MG63 (cell line): ENCODE results near the gene CIDEA. TPM values are rescaled to one million over a fixed set of nuclear protein-coding genes. Genes with fewer than 3 reads are reported as not detected.

Experiments used
- DNase-seq: peaks from one replicate; pipeline ENCODE4 v3.0.0-alpha.2; 2020
- H3K27me3 ChIP-seq: fragments of 250-450 bp; sonication (Bioruptor Pico); 2 replicates; pipeline ENCODE4 v1.5.1; 2020; ENCODE audit warnings: mild to moderate bottlenecking, moderate library complexity
- H3K36me3 ChIP-seq: fragments of 250-450 bp; sonication (Bioruptor Pico); 2 replicates; pipeline ENCODE4 v1.5.1; 2020; ENCODE audit warnings: mild to moderate bottlenecking, moderate library complexity
- H3K4me3 ChIP-seq: fragments of 250-450 bp; sonication (Bioruptor Pico); 2 replicates; pipeline ENCODE4 v1.5.1; 2020; ENCODE audit warnings: mild to moderate bottlenecking, moderate library complexity
- H3K9me3 ChIP-seq: fragments of 250-450 bp; sonication (Bioruptor Pico); 2 replicates; pipeline ENCODE4 v1.5.1; 2020; ENCODE audit warnings: mild to moderate bottlenecking, moderate library complexity
- total RNA-seq: library from RNA; depleted of rRNA; stranded (reverse); fragments of >200 nt; shearing (Covaris generic); gene quantifications from 2 replicates; pipeline ENCODE4 v1.2.3, GENCODE V29; 2014; ENCODE audit warnings: low replicate concordance

The CIDEA gene
- total RNA-seq, 1 experiment from 2014 or later = not detected

DNA sequence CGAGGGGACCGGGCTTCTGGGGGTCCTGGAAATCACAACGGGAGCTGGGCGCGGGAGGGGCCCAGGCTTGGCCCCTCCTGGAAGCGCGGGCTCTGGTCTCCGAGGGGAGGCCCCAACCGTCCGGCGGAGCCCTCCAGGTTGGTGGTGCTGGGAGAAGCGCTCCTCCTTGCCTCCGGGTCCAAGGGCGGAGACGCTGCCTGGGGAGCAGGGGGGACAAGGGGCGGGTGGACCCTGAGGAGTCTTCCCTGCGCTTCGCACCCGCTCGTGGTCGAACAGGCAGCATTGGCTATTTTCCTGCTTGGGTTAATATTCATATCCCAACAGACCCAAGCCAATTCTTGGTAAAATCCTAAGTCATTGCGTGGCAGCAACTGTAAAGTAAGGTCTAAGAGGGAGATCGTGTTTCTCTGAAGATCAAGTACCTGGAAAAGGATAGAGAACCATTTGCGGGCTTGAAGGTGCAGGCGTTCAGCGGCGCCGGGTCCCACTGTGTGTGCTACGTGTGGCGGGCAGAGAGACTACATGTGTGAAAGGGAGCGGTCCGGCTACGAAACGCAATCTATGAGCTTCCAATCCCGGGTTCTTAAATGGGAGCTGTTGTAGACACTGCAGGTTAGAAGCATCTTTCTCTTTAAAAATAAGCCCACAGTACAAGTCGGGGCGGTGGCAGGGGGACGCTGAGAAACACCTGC lies 805 bp downstream of the CIDEA start:
- Histone ChIP-seq H3K4me3 (no peak overlapping the region), H3K36me3 (no peaks in the 10 kb centered on the region), H3K9me3 (no peaks in the 10 kb centered on the region), H3K27me3 (peaks cover 11% of the 10 kb centered on the region)
- DNase-seq = no peak

DNA sequence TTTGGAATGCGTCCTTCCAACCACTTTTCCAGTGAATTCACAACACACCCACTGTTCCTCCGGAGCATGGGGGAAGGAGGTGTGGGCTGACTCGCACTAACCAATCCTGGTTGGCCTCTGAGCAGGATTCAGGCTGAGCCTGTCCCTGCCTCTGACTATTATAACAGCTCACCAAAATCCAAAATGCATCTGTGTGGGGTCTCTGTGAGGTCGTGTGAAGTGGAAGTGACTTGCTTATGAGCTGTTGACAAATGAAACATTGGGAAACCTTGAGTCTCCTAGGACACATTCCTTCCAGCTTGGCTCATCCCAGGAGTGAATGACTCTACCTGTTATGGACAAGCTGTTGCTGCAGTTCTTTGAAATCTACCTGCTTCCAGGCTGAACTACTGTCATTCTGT lies 1.5 kb downstream of the CIDEA start:
- DNase-seq = no peak
- Histone ChIP-seq H3K4me3 (no peak overlapping the region), H3K9me3 (no peaks in the 10 kb centered on the region), H3K27me3 (peaks cover 11% of the 10 kb centered on the region), H3K36me3 (no peaks in the 10 kb centered on the region)

DNA sequence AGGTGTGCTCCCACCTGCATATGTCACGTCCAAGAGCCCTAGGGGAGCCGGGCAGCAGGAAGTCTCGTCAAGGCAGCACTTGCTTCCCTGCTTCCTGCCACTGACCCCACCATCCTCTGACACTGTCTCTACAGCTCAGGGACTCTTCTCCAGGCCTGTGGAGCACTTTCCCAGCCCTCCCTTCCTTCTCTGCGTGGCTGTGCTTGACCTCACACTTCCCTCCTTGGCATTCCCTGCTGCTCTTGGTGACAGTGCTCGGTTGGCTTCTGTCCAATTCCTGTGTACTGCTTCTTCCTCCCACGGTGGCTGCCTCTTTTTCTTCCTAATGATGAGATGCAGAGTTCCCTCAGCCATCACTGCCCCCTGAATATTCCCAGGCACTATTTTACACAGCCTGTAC lies 2.8 kb downstream of the CIDEA start:
- Histone ChIP-seq H3K36me3 (no peaks in the 10 kb centered on the region), H3K27me3 (peaks cover 11% of the 10 kb centered on the region), H3K4me3 (no peak overlapping the region), H3K9me3 (no peaks in the 10 kb centered on the region)
- DNase-seq = no peak

DNA sequence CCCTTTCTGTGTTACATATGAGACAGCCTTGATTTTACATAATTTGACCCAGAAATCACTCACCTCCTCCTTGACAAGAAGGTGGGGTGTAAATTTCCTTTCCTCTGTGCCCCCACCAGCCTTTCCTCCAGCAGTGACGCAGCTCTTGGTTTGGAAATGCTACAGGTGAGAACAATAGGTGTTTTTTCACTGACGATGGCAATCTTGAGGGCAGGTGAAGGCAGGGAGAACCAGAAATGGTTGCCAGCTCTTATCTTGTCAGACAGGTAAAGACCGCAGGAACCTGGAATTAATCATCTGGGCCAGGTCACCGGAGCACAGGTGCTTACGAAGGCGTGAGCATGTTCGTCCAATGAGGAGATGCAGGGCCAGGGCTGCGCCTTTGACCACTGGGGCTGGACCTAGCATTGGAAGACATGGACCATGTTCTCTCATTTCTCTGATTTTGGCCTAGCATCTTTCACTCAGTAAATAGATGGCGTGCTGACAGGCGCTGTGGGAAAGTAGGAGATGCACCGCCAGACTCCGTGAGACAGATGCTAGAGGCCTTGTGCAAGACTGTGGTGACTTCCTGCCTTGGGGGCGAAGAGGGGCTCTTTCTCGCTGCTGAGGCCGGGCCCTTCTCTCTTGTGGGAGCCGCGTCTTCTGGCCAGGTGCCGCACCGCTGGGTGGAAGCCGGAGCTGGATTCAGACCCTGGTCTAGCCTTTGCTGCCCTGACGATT lies 4.0 kb downstream of the CIDEA start:
- H3K27me3 ChIP-seq = peaks cover 14% of the 10 kb centered on the region
- no peaks in the 10 kb centered on the region for H3K36me3 ChIP-seq
- H3K4me3 ChIP-seq = no peak overlapping the region
- H3K9me3 ChIP-seq = no peaks in the 10 kb centered on the region
- DNase-seq = no peak

- Histone ChIP-seq H3K9me3 (no peaks in the 10 kb centered on the region), H3K4me3 (no peak overlapping the region), H3K36me3 (no peaks in the 10 kb centered on the region), H3K27me3 (peaks cover 8% of the 10 kb centered on the region)
- no peak for DNase-seq
Measured at GRCh38 chr18:12258719-12259705, 4.9 kb downstream of the CIDEA start.

- peaks cover 3% of the 10 kb centered on the region; the same call in 1 of the 2 replicates for H3K27me3 ChIP-seq
- H3K9me3 ChIP-seq = no peaks in the 10 kb centered on the region
- DNase-seq = no peak
- no peak overlapping the region for H3K4me3 ChIP-seq
- H3K36me3 ChIP-seq = no peaks in the 10 kb centered on the region
Measured at GRCh38 chr18:12262748-12263147, 8.6 kb downstream of the CIDEA start.

- H3K4me3 ChIP-seq = no peak overlapping the region
- DNase-seq = no peak
- H3K36me3 ChIP-seq = no peaks in the 10 kb centered on the region
- H3K27me3 ChIP-seq = peaks cover 3% of the 10 kb centered on the region; the same call in 1 of the 2 replicates
- H3K9me3 ChIP-seq = no peaks in the 10 kb centered on the region
Measured at GRCh38 chr18:12264864-12265263, 10.7 kb downstream of the CIDEA start.

DNA sequence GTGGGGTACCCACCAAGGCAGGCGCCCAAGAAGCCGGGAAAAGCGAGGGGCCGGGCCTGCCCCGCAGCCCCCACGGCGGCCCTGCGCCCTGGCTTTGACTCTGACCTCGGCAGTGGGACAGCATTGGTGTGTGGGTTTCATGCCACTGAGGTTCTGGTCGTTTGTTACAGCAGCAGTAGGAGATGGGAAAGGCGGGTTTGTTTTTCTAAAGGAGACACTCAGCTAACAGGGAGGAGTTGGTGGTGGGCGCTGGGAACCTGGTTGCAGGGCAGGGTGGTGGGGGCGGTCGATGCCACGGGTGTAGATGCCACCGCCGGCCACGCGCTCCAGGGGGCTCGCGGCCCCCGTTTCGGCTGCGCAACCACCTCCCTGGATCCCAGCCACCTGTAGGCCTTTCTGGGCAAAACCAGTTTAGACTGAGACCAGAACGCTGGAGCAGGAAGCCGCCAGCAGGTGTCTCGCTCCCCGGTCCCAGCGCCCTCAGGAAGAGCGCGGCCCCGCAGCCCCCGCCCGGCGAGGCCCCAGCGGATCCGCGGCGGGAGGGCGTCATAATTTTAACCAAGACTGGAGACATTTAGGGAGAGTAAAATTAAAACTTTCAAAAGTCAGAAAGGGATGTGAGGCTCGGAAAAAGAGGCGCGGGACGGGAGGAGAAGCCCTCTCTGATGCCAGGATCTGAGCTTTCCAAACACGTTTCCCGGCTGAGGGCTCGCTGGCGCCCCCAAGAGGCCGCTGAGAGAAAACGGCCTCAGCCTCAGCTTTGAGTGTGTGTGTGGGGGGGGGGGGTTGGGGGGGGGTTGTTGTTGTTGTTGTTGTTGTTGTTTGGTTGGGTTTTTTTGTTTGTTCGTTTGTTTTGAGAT lies 17.4 kb downstream of the CIDEA start:
- Histone ChIP-seq H3K27me3 (no peaks in the 10 kb centered on the region), H3K9me3 (no peaks in the 10 kb centered on the region), H3K36me3 (no peaks in the 10 kb centered on the region), H3K4me3 (peak overlapping the region; percentile 61)
- DNase-seq = peak; percentile 78

DNA sequence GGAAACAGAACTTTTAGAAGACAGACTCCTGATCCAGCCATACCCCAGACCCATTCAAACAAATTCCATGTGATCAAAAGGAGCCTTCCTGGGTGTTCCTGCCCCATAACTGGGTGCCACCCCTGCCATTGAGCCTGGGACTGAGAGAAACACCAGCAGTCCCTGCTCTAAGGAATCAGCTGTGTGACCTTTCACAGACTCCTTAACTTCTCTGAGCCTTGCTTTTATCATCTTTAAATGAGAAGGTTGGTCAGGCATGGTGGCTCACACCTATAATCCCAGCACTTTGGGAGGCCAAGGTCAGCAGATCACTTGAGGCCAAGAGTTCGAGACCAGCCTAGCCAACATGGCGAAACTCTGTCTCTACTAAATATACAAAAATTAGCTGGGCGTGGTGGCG lies 20.6 kb downstream of the CIDEA start:
- Histone ChIP-seq H3K9me3 (no peaks in the 10 kb centered on the region), H3K36me3 (no peaks in the 10 kb centered on the region), H3K27me3 (no peaks in the 10 kb centered on the region), H3K4me3 (no peak overlapping the region)
- no peak for DNase-seq

DNA sequence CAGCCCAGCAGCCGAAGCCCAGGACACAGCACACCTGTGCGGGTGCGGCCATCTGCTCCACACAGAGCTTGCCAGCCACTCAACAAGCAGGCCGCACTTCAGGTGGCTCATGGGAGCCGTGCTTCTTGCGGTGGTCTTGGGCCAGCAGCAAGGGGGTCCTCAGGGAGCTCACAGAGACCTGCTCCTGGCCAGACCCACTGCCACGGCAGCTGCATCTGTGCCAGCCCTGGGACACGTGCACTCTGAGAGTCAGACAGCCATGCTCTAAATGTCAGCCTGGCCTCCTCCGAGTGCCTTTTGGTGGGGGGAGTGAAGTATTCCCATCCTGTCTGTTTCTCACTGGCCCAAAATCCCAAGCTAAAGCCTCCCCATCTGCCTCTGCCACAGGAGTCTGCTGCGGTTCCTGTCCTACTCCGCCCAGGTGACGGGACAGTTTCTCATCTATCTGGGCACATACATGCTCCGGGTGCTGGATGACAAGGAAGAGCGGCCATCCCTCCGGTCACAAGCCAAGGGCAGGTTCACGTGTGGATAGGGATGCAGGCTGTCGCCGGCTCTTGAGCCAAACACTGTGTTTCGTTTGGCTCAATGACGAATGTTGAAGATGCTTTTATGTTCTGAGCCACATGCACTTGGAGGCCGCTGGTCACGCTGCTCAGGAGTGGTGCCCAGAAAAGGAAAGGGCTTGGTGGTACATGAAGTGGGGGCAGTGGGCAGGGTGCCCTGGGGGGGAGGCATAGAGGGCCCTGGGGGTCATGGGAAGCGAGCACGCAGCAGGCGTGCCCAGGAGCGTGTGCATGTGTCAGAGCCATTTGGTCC lies 22.8 kb downstream of the CIDEA start:
- no peaks in the 10 kb centered on the region for H3K36me3 ChIP-seq
- DNase-seq = no peak
- H3K9me3 ChIP-seq = no peaks in the 10 kb centered on the region
- no peaks in the 10 kb centered on the region for H3K27me3 ChIP-seq
- H3K4me3 ChIP-seq = no peak overlapping the region

- H3K36me3 ChIP-seq = no peaks in the 10 kb centered on the region
- peak; percentile 33 for DNase-seq
- peak overlapping the region; percentile 38 for H3K4me3 ChIP-seq
- H3K27me3 ChIP-seq = no peaks in the 10 kb centered on the region
- H3K9me3 ChIP-seq = no peaks in the 10 kb centered on the region
Measured at GRCh38 chr18:12278215-12278671, 24.1 kb downstream of the CIDEA start.

- peak; percentile 92 for DNase-seq
- H3K36me3 ChIP-seq = no peaks in the 10 kb centered on the region
- H3K9me3 ChIP-seq = no peaks in the 10 kb centered on the region
- peak overlapping the region; percentile 38 for H3K4me3 ChIP-seq
- H3K27me3 ChIP-seq = no peaks in the 10 kb centered on the region
Measured at GRCh38 chr18:12278741-12279682, 24.9 kb downstream of the CIDEA start.

- Histone ChIP-seq H3K36me3 (no peaks in the 10 kb centered on the region), H3K27me3 (no peaks in the 10 kb centered on the region), H3K9me3 (no peaks in the 10 kb centered on the region), H3K4me3 (no peak overlapping the region; the same call in 1 of the 2 replicates)
- DNase-seq = no peak
Measured at GRCh38 chr18:12279781-12280531, 25.8 kb downstream of the CIDEA start.

GRCh38 chr18:12281861-12282260 lies 27.7 kb downstream of the CIDEA start:
- DNase-seq = no peak
- Histone ChIP-seq H3K27me3 (no peaks in the 10 kb centered on the region), H3K4me3 (no peak overlapping the region), H3K36me3 (no peaks in the 10 kb centered on the region), H3K9me3 (no peaks in the 10 kb centered on the region)
